Neutrophil (primary cell): Measurements from ENCODE around the gene RBM4.
"Not testable (repeated sequence)": the region's sequence is repeated elsewhere in the genome, so short reads cannot be mapped to it uniquely, and the experiment has no call there.

Experiments used
- H3K27ac ChIP-seq: fragments of 200-600 bp; sonication (generic); 2 replicates; pipeline ENCODE4 v1.5.1; 2016; ENCODE audit warnings: mild to moderate bottlenecking, moderate library complexity
- H3K27me3 ChIP-seq: fragments of 200-600 bp; sonication (generic); 2 replicates; pipeline ENCODE4 v1.6.0; 2016; ENCODE audit warnings: mild to moderate bottlenecking
- H3K36me3 ChIP-seq: fragments of 200-600 bp; sonication (generic); 2 replicates; pipeline ENCODE4 v1.5.1; 2017
- H3K4me1 ChIP-seq, 2 experiments: fragments of 200-600 bp in 1 of 2; sonication (generic) in 1 of 2; 1 replicate in 1 of 2; 2 replicates in 1 of 2; pipeline versions ENCODE4 v1.5.1 to v1.6.1; 2013 to 2016; ENCODE audit warnings: low read depth in 1 of 2, low read length in 1 of 2, mild to moderate bottlenecking in 1 of 2, moderate library complexity in 1 of 2; ENCODE audit not compliant: control insufficient read depth in 1 of 2, insufficient read depth in 1 of 2
- H3K4me3 ChIP-seq, 2 experiments: fragments of 200-600 bp in 1 of 2; sonication (generic) in 1 of 2; 1 replicate in 1 of 2; 2 replicates in 1 of 2; pipeline ENCODE4 v1.5.1; 2013 to 2016; ENCODE audit warnings: low read depth in 1 of 2, low read length in 1 of 2, mild to moderate bottlenecking in 1 of 2, moderate library complexity in 1 of 2
- H3K9me3 ChIP-seq: fragments of 200-600 bp; sonication (generic); 2 replicates; pipeline ENCODE4 v1.5.1; 2016
- TF ChIP-seq, protein P1 (sequence below): fragments of 200-600 bp; sonication (generic); IDR thresholded peaks from 2 replicates; pipeline ENCODE4 v1.5.1; 2016; ENCODE audit warnings: antibody characterized with exemption

The RBM4 gene, protein sequence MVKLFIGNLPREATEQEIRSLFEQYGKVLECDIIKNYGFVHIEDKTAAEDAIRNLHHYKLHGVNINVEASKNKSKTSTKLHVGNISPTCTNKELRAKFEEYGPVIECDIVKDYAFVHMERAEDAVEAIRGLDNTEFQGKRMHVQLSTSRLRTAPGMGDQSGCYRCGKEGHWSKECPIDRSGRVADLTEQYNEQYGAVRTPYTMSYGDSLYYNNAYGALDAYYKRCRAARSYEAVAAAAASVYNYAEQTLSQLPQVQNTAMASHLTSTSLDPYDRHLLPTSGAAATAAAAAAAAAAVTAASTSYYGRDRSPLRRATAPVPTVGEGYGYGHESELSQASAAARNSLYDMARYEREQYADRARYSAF

DNA sequence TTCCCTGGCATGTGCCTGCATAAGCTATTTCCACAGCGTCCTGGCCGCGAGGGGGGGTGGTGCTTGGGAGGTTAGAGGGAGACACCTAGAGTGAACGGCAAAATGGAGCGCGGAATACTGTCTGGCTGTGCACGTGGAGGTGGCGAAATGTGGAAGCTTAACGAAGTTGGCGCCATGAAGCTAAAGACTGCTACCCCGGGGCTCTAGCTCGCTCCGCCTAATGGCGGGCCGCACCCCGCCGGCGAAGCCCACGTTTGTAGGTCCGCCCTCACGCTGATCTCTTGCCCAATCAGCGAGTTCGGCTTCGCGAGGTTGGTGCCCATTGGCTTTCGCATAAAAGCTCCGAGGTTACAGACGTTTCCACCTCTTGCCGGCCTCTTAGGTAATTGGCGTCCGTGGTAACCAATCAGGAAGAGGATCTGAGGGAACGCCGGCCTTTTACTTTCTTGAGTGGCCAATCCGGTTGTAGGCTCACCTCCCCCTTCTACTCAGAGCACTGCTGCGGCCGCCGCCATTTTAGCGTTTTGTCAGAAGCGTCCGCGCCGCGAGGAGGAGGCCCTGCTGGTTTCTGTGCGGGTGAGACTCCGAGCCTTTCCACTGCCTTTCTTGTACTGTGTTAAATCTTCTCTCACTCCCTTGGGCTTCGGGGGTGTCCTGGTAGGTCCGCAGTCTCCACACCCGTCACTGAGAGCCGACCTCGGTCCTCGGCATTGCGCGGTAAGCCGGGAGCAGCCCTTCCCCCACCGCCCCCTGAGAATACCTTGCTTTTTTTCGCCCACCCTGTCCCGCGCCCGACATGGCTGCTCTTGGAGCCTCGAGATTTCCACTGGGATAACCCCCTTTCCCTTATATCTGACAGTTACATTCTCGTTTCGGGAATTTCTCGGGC, at the start of gene RBM4:
Gene RBM4 (plus strand): TSS at position 527 of the 889 bp plus-strand sequence. CDS start 1,009 bp downstream, outside the sequence.
- H3K27me3 ChIP-seq, result no peaks in the 10 kb centered on the region
- peaks cover 33% of the 10 kb centered on the region for H3K36me3 ChIP-seq
- peak within 1 kb of the TSS; percentile 86 to 99 for H3K4me3 ChIP-seq
- no peaks in the 10 kb centered on the region for H3K9me3 ChIP-seq
- H3K27ac ChIP-seq, result peak within 1 kb of the TSS; percentile 91
- TF ChIP-seq, protein P1, sequence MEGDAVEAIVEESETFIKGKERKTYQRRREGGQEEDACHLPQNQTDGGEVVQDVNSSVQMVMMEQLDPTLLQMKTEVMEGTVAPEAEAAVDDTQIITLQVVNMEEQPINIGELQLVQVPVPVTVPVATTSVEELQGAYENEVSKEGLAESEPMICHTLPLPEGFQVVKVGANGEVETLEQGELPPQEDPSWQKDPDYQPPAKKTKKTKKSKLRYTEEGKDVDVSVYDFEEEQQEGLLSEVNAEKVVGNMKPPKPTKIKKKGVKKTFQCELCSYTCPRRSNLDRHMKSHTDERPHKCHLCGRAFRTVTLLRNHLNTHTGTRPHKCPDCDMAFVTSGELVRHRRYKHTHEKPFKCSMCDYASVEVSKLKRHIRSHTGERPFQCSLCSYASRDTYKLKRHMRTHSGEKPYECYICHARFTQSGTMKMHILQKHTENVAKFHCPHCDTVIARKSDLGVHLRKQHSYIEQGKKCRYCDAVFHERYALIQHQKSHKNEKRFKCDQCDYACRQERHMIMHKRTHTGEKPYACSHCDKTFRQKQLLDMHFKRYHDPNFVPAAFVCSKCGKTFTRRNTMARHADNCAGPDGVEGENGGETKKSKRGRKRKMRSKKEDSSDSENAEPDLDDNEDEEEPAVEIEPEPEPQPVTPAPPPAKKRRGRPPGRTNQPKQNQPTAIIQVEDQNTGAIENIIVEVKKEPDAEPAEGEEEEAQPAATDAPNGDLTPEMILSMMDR, result peak; percentile 52
- H3K4me1 ChIP-seq, result peaks cover 34 to 40% of the 10 kb centered on the region in 2 experiments

DNA sequence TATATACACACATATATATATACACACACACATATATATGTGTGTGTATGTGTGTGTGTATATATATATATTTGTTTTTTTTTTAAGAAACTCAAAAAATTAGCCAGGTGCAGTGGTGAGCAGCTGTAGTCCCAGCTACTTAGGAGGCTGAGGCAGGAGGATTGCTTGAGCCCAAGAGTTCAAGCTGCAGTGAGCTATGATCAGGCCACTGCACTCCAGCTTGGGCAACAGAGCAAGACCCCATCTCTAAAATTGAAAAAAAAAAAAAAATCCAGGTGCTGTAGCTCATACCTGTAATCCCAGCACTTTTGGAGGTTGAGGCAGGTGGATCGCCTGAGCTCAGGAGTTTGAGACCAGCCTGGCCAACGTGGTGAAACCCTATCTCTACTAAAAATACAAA, 49.2 kb upstream of the RBM4 start:
- not testable (repeated sequence) for H3K4me3 ChIP-seq, H3K9me3 ChIP-seq, H3K27me3 ChIP-seq, H3K27ac ChIP-seq, H3K36me3 ChIP-seq
- H3K4me1 ChIP-seq, result peaks cover 15 to 19% of the 10 kb centered on the region in 2 experiments

DNA sequence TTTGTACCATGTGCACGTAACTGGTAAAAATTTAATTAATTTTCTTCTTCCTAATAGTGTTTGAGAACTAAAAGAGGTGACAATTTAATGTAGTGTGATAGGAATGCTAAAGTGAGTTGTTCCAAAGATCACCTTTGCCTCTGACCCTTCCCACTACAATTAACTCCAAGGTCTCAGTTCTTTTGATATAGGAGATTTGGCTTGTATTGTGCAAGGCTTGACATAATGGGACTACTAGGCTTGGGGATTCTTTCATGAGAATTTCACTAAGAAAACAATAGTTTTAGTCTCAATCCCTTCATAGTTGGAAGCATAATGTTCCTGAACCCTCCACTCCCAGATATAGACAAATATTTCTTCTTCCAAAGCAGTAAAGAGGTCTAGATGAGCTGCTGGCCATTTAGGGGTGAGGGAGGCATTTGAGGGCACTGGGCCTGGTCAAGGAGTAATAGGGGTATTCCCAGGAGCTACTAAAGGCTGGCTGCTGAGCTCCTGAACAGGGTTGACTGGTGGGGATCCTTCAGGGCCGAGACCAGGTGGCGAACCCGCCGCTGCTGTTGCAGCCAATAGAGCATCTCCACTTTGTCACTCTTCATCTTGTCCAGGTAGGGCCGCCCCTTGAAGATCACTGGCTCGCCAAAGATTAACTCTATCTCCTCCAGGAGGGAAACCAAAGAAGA, 48.4 kb upstream of the RBM4 start:
- TF ChIP-seq, protein P1, result no peak
- no peak overlapping the region for H3K27ac ChIP-seq

DNA sequence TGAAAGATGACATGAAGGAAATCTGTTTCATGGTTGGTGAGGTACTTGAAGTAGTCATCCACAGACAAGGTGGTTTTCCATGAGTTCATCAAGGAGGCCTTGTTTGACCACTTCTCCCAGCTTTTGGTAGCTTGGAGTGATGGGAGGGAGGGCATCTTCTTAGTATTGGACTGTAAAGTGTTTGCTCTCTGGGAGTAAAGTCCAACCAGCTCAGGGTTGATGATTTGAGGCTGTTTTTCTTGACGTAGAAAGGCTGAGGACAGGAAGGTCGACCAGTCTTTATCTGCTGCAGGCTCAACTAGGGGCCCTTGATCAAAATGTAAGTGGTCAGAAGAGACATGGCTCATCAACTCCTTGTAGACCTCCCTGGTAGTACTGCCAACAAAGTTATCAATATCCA, 47.3 kb upstream of the RBM4 start:
- Histone ChIP-seq H3K4me3 (no peak overlapping the region), H3K4me1 (peaks cover 15 to 19% of the 10 kb centered on the region in 2 experiments), H3K27ac (no peak overlapping the region), H3K9me3 (no peaks in the 10 kb centered on the region), H3K27me3 (no peaks in the 10 kb centered on the region), H3K36me3 (no peaks in the 10 kb centered on the region)
- TF ChIP-seq, protein P1, result no peak

More for the DNA sequence above, 48.4 kb upstream of the RBM4 start:
- H3K27me3 ChIP-seq, result no peaks in the 10 kb centered on the region
- H3K9me3 ChIP-seq, result no peaks in the 10 kb centered on the region
- no peak overlapping the region for H3K4me3 ChIP-seq
- H3K36me3 ChIP-seq, result no peaks in the 10 kb centered on the region
- H3K4me1 ChIP-seq, result peaks cover 15 to 19% of the 10 kb centered on the region in 2 experiments

DNA sequence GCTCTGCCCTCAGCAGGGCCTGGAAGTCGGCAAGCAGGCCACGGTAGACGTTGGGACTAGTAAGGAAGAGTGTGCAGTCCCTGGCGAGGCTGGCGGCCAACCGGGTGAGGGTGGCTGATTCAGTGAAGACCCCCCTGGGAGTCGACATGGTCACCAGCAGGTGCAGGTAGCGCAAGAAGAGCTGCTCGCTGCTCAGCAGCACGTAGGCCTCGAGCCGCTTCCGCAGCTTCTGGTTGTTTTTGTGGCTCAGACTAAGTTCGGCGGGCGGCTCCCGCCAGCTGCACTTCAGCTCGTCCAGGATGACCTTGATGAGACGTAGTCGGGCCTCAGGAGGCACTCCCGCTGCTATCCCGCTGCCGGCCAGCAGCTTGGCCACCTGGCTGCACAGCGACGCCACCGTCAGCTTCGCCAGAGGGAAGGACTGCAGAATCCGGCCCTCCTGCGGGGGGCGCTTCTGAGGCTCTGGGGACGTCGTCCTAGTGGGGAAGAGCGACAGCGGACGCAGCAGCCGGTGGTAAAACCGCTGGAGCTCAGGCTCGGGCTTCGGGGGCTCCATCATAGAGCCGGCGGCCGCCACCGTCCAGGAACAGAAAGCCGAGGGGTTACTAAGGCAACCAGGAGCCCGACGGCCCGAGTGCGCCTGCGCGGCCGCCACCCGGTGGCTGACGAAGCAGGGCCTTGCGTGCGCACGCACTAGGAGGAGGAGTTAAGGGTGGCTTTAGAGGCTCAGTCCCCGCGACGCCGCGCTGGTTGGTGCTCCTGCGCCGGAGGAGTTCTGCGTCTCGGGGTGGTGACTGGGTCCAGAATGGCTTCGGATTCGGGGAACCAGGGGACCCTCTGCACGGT, 45.8 kb upstream of the RBM4 start, which contains the start of the genes CCDC87 and CCS:
Gene CCDC87 (minus strand): TSS at position 607 of the 846 bp plus-strand sequence. CDS start 48 bp downstream, at position 559.
Gene CCS (plus strand): TSS at position 729 of the 846 bp plus-strand sequence. CDS start 77 bp downstream, at position 806.
- Histone ChIP-seq H3K4me1 (peaks cover 15 to 19% of the 10 kb centered on the region in 2 experiments), H3K36me3 (no peaks in the 10 kb centered on the region), H3K27ac (peak within 1 kb of the TSS; percentile 86), H3K4me3 (peak within 1 kb of the TSS; percentile 88 to 94), H3K9me3 (no peaks in the 10 kb centered on the region), H3K27me3 (no peaks in the 10 kb centered on the region)
- TF ChIP-seq, protein P1, result peak; percentile 93
